Measurements from ENCODE around the gene COL4A2. TPM values are rescaled to one million over a fixed set of nuclear protein-coding genes. Genes with fewer than 3 reads are reported as not detected.

The COL4A2 gene
- total RNA-seq, 3 donors from 2014 or later (not counting 1 experiment from before 2014, with no cell fraction given) = not detected

DNA sequence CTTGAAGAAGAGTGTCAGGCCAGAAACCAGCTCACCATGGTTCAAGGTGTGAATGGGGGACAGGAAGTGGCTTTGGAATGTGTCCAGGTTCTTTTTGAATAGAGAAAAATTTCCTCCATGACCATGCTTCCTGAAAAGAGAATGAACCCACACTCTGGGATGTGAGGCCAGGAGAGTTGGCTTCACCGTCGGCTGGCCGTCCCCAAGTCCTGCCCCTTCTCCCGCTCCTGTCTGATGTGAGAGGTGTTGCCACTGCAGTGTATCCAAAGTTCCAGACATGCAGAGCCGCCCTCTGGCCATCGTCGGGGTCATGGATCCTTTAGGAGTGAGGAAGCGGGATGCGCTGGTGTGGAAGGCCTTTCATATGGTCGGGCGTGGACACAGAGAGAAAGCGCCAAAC is 101.2 kb downstream of the COL4A2 start:
- DNase-seq (no peak), ATAC-seq (no peak)
- Histone ChIP-seq H3K4me3 (ENCODE audit: low read length) (no peak overlapping the region), H3K27me3 (ENCODE audit: control insufficient read depth, insufficient read depth, low read length) (no peaks in the 10 kb centered on the region), H3K4me1 (ENCODE audit: control insufficient read depth, insufficient read depth, low read length) (no peaks in the 10 kb centered on the region), H3K9me3 (ENCODE audit: control insufficient read depth, insufficient read depth, low read length) (no peaks in the 10 kb centered on the region), H3K36me3 (ENCODE audit: control insufficient read depth, insufficient read depth, low read length) (no peaks in the 10 kb centered on the region), H3K27ac (ENCODE audit: low read length) (no peak overlapping the region)
- WGBS (ENCODE audit: insufficient coverage) = 93% methylated on average over 12 of the region's 12 CpGs
- intact Hi-C loops (cut with micrococcal nuclease) = no loop called here
- no peak overlapping the region for H3K4me3 Mint-ChIP-seq
- TF ChIP-seq CTCF (IDR thresholded peaks at IDR 0.05) = no peak
- H3K27me3 Mint-ChIP-seq (ENCODE audit: low read depth in 2 of 2) = peaks cover 25 to 58% of the 10 kb centered on the region in 2 donors
- no peak overlapping the region for H3K27ac Mint-ChIP-seq
- no peaks in the 10 kb centered on the region for H3K4me1 Mint-ChIP-seq
- H3K36me3 Mint-ChIP-seq = no peaks in the 10 kb centered on the region
- H3K9me3 Mint-ChIP-seq = no peaks in the 10 kb centered on the region

GRCh38 chr13:110409581-110409992 is 102.5 kb downstream of the COL4A2 start:
- Mint-ChIP-seq H3K36me3 (no peaks in the 10 kb centered on the region), H3K27ac (no peak overlapping the region), H3K27me3 (ENCODE audit: low read depth in 2 of 2) (peaks cover 21 to 50% of the 10 kb centered on the region in 2 donors), H3K4me3 (no peak overlapping the region), H3K9me3 (no peaks in the 10 kb centered on the region), H3K4me1 (no peaks in the 10 kb centered on the region)
- intact Hi-C loops (cut with micrococcal nuclease) = no loop called here
- 39% methylated on average over 12 of the region's 13 CpGs for WGBS (ENCODE audit: insufficient coverage)
- Histone ChIP-seq H3K36me3 (ENCODE audit: control insufficient read depth, insufficient read depth, low read length) (no peaks in the 10 kb centered on the region), H3K27ac (ENCODE audit: low read length) (no peak overlapping the region), H3K9me3 (ENCODE audit: control insufficient read depth, insufficient read depth, low read length) (no peaks in the 10 kb centered on the region), H3K4me3 (ENCODE audit: low read length) (no peak overlapping the region), H3K4me1 (ENCODE audit: control insufficient read depth, insufficient read depth, low read length) (no peaks in the 10 kb centered on the region), H3K27me3 (ENCODE audit: control insufficient read depth, insufficient read depth, low read length) (no peaks in the 10 kb centered on the region)
- DNase-seq = no peak
- ATAC-seq = no peak
- TF ChIP-seq CTCF (IDR thresholded peaks at IDR 0.05) = no peak

GRCh38 chr13:110410000-110410399 is 102.9 kb downstream of the COL4A2 start:
- no peak for DNase-seq
- Histone ChIP-seq H3K4me1 (ENCODE audit: control insufficient read depth, insufficient read depth, low read length) (no peaks in the 10 kb centered on the region), H3K36me3 (ENCODE audit: control insufficient read depth, insufficient read depth, low read length) (no peaks in the 10 kb centered on the region), H3K4me3 (ENCODE audit: low read length) (no peak overlapping the region), H3K27me3 (ENCODE audit: control insufficient read depth, insufficient read depth, low read length) (no peaks in the 10 kb centered on the region), H3K9me3 (ENCODE audit: control insufficient read depth, insufficient read depth, low read length) (no peaks in the 10 kb centered on the region), H3K27ac (ENCODE audit: low read length) (no peak overlapping the region)
- Mint-ChIP-seq H3K36me3 (no peaks in the 10 kb centered on the region), H3K27me3 (ENCODE audit: low read depth in 2 of 2) (peaks cover 21 to 48% of the 10 kb centered on the region in 2 donors), H3K27ac (no peak overlapping the region), H3K4me3 (no peak overlapping the region), H3K4me1 (no peaks in the 10 kb centered on the region), H3K9me3 (no peaks in the 10 kb centered on the region)
- no peak for ATAC-seq
- TF ChIP-seq CTCF (IDR thresholded peaks at IDR 0.05) = no peak
- 77% methylated on average over 10 of the region's 10 CpGs for WGBS (ENCODE audit: insufficient coverage)
- intact Hi-C loops (cut with micrococcal nuclease) = no loop called here

DNA sequence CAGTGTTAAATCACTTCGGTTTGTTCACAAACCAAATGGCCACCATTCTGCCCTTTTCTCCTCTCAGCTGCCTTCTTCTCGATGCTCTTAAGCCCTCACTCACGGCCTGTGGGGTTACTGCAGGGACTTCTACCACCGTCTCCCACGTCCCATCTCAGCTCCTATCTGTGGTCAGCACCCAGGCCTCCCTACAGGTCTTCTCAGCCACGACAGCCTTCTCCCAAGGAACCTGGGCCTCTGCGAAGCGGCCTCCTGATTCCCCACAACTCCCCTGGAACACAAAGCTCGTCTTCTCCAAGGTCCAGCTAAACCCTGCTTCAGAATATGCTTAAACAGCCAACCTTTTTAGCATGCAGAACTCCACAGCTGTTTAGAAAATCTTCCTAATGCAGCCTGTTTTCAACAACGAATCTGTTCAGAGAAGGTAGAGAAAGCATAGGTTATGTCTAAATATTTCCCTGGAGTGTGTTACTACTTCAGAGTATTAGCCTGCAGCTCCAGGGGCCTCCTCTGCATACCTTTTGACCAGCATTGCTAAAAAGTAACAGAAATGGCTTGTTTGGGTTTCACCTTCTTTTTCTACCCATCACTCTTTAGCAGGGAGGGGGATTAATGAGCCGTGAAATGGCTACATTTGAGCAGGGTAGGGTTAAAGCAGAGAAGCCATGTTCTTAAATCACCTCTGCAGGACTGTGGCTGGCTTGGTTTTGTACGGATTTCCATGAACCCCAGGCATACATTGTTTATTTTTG is 104.0 kb downstream of the COL4A2 start:
- H3K36me3 Mint-ChIP-seq = no peaks in the 10 kb centered on the region

More for the DNA sequence above, 104.0 kb downstream of the COL4A2 start:
- H3K36me3 ChIP-seq (ENCODE audit: control insufficient read depth, insufficient read depth, low read length) = no peaks in the 10 kb centered on the region
- H3K4me1 Mint-ChIP-seq = no peaks in the 10 kb centered on the region
- no peak for DNase-seq
- no peaks in the 10 kb centered on the region for H3K9me3 ChIP-seq (ENCODE audit: control insufficient read depth, insufficient read depth, low read length)
- no peak for TF ChIP-seq CTCF (IDR thresholded peaks at IDR 0.05)
- no peak overlapping the region for H3K27ac Mint-ChIP-seq
- no peak overlapping the region for H3K4me3 Mint-ChIP-seq
- H3K27ac ChIP-seq (ENCODE audit: low read length) = no peak overlapping the region
- H3K27me3 Mint-ChIP-seq (ENCODE audit: low read depth in 2 of 2) = peaks cover 23 to 50% of the 10 kb centered on the region in 2 donors
- no peak overlapping the region for H3K4me3 ChIP-seq (ENCODE audit: low read length)
- intact Hi-C loops (cut with micrococcal nuclease) = no loop called here
- no peaks in the 10 kb centered on the region for H3K4me1 ChIP-seq (ENCODE audit: control insufficient read depth, insufficient read depth, low read length)
- WGBS (ENCODE audit: insufficient coverage) = 69% methylated on average over 12 of the region's 12 CpGs
- H3K27me3 ChIP-seq (ENCODE audit: control insufficient read depth, insufficient read depth, low read length) = no peaks in the 10 kb centered on the region
- ATAC-seq = no peak
- H3K9me3 Mint-ChIP-seq = no peaks in the 10 kb centered on the region

Measured in natural killer cell (primary cell).